ENCODE results near the gene SGCE. TPM values are rescaled to one million over a fixed set of nuclear protein-coding genes. Genes with fewer than 3 reads are reported as not detected.

SGCE gene
- total and polyA plus RNA-seq, 3 experiments from 2014 or later, result 0.70 to 2.2 (median 0.82) TPM

- Histone ChIP-seq H3K4me3 (ENCODE audit: low read length) (no peak overlapping the region), H3K36me3 (ENCODE audit: insufficient read depth, low read length) (peaks cover 2% of the 10 kb centered on the region), H3K4me1 (ENCODE audit: insufficient read depth, low read length) (no peaks in the 10 kb centered on the region), H3K27me3 (ENCODE audit: insufficient read depth, low read length, poor library complexity, severe bottlenecking) (no peaks in the 10 kb centered on the region), H3K9me3 (ENCODE audit: low read length) (no peaks in the 10 kb centered on the region), H3K27ac (ENCODE audit: low read depth, low read length) (no peak overlapping the region)
- ChIA-PET CTCF (no interaction called here), POLR2A (no interaction called here)
- Mint-ChIP-seq H3K36me3 (peaks cover 15 to 60% (median 22%) of the 10 kb centered on the region in 3 donors), H3K27me3 (no peaks in the 10 kb centered on the region), H3K4me1 (peaks cover 0 to 1% (median 0%) of the 10 kb centered on the region in 3 donors), H3K27ac (peak overlapping the region in 1 of 8 donors; percentile 84), H3K9me3 (no peaks in the 10 kb centered on the region), H3K4me3 (no peak overlapping the region)
- no peak for DNase-seq
Observed at GRCh38 chr7:94540428-94540827, 115.5 kb downstream of the SGCE start.

Other genes with a start within 250 kb of the SGCE start
- 10 to 100 TPM; 18.9 to 19.7 TPM for gene CASD1, start 146.3 kb downstream of the SGCE start, total RNA-seq
- 15.5 TPM for gene CASD1, start 146.3 kb downstream of the SGCE start, polyA plus RNA-seq